CD4-positive, alpha-beta T cell treated with Interleukin-15 for 1 hour (primary cell): Measurements from ENCODE around the gene TESK2.
"Not testable (repeated sequence)": the region's sequence is repeated elsewhere in the genome, so short reads cannot be mapped to it uniquely, and the experiment has no call there.

Experiments used
- DNase-seq: peaks from one replicate; pipeline ENCODE4 v3.0.0-alpha.2; 2020

Gene TESK2

DNA sequence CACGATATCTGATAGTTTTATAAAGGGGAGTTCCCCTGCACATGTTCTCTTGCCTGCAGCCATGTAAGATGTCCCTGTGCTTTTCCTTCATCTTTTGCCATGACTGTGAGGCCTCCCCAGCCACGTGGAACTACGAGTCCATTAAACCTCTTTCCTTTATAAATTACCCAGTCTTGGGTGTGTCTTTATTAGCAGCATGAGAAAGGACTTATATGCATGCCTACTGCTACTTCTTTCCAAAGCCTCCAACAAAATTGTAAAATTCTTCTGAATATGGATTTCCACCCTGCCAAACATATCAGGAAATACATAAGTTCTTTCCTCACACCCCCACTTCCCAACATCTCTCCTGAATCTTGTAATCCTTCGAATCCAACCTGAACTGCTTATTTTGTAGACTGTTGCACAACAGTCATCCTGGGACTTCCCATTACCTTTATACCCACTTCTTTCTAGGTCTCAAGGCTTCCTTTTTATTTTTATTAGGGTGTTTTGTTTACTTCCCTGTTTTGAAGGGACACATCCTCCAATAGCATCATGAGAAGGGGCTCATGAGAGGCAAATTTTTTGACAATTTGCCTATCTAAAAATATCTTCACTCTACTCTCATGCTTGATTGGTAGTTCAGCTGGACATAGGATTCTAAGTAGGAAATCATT lies 83.2 kb downstream of the TESK2 start:
- no peak for DNase-seq

DNA sequence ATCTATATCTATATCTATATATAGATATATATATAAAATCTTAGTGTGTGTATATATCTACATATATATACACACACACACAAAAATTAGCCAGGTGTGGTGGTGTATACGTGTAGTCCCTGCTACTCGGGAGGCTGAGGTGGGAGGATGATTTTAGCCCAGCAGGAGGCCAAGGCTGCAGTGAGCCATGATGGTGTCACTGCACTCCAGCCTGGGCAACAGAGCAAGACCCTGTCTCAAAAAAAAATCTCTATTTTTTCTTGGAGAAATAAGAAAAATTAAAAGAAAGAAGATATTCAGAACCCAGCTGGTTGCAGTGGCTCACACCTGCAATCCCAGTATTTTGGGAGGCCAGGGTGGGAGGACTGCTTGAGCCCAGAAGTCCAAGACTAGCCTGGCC lies 85.3 kb downstream of the TESK2 start:
- DNase-seq: no peak

DNA sequence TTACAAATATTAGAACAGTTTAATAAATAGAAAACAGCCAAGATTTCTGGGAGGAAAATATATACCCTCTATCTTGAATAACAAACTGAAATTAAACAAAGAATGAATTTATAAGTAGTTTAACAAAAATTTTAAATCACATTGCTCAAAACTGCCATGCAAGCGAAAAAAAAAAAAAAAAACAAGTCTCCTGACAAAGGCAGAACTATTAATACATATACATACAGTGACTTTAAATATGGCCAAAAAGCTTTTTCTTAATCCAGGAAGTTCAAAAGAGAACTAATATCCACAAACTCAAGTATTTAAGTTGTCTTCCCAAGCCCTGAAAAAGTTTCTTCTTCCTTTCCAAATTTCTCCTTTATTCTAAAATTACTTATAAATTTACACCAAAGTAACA lies 87.2 kb downstream of the TESK2 start:
- no peak for DNase-seq

DNA sequence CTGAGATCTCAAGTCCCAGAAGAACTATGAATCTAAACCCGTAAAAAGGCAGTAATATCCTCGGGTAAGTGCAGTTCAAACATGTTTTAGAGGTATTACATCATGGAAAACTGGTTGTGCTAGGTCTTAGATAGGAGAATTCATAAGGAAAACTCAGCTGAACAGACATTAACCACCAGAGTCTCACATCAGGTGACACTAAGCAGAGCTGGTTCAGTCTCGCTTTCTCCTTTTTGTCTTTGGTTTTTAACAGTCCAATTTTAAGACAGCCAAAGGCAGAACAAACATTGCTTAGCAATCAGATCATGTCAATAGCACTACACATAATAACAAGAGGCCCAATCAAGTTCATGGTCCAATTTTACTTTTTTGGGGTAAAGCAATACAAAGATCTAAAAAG lies 87.7 kb downstream of the TESK2 start:
- no peak for DNase-seq

DNA sequence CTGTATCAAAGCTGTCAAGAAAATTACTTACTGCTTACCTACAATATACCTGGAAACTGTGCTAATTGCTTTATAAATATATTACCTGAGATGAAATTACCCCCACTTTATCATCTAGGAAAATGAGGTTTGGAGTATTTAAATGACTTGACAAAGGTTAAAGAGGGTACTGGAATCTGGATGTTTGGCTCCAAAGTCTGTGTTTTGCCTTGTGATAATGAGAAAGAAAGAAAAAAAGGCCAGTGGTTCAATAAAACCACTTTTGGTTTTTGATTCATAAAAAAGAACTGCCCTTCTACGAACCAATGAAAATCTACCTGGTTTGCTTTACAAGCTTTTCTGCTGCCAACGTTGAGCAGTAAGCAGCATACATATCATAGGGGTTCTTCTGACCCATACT lies 89.4 kb downstream of the TESK2 start:
- no peak for DNase-seq

DNA sequence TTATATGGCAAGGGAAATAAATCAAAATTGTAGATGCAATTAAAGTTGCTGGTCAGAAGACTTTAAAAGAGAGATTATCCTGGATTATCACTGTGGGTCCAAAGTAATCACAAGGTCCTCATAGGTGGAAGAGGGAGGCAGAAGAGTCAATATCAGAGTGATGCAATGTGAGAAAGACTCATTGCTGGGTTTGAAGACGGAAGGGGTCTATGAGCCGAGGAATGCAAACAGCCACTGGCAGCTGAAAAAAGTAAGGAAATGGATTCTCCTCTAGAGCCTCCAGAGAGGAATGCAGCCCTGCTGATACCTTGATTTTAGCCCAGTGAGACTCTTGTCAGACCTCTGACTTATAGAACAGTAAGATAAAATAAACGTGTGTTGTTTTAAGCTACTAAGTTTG lies 90.9 kb downstream of the TESK2 start:
- no peak for DNase-seq

DNA sequence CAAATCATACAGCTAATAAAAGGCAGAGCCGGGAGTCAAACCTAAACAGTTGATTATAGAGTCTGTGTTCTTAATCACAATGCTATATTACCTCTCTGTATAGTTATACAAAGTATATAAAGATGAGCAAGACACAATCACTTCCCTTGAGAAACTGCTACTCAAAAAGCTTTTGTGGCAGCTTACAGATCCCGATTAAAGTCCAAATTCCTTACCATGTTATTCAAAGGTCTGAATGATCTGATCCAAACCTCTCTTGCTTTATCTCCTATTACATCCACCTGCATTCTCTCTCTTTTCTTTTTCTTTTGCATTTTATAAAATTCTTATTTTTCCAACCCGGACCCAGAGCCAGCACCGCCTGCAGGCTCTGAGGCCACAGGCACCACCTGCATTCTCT lies 93.7 kb downstream of the TESK2 start:
- no peak for DNase-seq

DNA sequence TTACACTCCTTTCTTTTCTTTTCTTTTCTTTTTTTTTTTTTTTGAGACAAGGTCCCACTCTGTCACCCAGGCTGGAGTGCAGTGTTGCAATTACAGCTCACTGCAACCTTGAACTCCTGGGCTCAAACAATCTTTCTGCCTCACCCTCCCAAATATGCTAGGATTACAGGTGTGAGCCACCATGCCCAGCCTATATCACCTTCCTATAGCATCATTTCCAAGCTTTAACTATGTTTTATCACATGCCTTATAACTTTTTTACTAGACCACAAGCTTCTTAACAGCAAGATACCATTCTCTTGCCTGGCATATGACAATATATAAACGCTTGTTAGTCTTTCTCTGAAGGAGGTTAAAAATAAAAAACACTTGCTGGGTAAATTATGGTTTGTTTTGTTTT lies 95.4 kb downstream of the TESK2 start:
- DNase-seq: no peak

DNA sequence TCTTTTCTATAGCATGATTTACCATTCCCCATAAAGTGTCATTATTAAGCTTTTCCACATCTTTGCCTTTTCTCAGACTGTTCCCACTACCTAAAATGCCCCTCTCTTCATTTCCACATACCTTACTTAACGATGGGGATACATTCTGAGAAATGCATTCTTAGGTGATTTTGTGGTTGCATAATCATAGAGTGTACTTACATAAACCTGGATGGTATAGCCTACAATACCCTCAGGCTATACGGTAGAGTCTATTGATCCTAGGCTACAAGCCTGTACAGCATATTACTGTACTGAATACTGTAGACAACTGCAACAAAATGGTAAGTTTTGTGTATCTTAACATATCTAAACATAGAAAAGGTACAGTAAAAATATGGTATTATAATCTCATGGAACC lies 95.9 kb downstream of the TESK2 start:
- DNase-seq: no peak

DNA sequence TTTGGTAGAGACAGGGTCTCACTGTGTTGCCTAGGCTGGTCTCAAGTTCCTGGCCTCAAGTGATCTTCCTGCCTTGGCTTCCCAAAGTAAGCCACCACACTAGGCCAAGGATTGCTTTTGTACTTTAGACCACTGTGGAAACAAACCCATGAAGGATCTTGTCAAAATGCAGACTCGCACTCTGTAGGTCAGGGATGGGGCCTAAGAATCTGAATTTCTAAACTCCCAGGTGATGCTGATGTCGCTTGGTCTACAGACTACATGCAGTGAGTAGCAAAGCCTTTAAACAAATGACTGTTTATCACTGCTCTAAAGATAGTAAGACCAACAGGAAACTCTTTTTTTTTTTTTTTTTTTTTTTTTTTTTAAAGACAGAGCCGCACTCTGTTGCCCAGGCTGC lies 96.6 kb downstream of the TESK2 start:
- DNase-seq: no peak

DNA sequence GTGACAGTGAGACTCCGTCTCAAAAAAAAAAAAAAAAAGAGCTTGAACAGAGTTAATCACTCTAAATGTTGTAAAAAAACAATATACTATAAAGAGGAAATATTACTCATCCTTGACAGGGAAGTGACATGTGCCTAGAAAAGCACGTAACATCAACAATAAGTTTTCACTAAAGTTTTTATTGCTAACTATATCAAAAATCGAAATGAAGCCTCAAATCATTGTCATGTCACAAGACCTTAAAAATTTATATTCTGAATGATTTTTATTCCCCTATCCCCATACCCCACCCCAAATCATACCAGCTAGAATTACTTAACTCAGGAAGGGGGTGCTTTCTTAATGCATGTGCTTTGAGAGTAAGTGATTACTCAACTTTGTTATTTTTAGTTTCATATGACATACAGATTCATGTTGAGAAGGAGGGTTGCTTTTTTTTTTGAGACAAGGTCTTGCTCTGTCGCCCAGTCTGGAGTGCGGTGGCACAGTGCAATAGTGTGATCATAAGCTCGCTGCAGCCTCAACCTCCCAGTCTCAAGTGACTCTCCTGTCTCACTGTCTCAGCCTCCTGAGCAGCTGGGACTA lies 97.2 kb downstream of the TESK2 start:
- DNase-seq: peak; percentile 70

DNA sequence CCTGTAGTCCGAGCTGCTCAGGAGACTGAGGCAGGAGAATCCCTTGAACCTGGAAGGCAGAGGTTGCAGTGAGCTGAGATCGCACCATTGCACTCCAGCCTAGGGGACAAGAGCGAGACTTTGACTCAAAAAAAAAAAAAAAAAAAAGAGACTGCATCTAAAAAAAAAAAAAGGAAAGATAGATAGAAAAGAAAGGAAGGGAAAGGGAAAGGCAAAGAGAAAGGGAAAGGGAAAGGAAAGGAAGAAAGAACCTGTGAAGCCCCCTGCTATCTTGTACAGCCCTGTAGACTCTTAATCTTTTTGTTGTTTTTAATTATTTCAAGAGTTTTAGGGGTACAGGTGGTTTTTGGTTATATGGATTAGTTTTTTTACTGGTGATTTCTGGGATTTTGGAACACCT lies 104.7 kb downstream of the TESK2 start:
- DNase-seq: no peak

DNA sequence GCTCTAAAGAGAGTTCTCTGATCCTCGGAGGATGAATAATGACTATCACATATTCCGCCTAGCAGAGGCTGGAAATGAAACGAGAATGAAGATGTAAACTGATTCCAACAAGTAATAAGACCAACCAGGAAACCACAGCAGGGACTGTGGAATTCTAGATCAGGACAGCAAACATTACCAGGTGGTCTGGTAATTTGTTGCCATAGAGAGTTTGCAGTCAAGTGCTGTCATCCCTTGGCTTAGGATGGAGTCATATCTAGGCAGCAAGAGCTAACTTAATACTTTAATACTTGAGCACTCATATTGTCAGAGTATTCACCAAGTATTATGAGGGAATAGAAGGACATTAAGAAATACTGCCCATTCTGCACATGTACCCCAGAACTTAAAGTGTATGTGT lies 105.7 kb downstream of the TESK2 start:
- no peak for DNase-seq

DNA sequence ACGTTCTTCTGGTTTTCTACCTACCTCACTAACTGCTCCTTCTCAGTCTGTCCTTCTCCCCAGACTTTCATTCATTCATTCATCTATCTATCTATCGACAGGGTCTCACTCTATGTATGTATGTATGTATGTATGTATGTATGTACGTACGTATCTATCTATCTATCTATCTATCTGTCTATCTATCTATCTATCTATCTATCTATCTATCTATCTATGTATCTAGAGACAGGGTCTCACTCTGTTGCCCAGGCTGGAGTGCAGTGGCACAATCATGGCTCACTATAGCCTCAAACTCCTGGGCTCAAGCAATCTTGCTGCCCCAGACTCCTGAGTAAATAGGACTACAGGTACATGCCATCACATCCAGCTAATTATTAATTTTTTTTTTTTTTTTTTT lies 106.8 kb downstream of the TESK2 start:
- DNase-seq: not testable (repeated sequence)

DNA sequence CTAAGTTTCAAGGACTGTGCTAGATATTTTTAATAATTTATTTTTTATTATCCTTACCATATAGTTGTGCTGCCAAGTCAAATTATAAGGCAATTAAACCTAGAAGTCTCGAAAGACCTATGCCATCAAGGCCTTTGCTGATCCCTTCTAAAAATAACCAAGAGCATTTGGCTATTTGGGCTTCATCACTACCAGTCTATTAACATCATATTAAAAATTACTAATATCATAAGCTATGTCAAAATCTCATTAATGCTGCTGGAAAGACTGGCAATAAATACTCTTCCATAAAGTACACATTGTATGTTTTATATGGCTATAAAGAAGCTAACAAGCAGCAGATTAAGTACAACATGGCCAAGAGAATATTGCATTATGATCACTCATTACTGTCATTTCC lies 107.8 kb downstream of the TESK2 start:
- DNase-seq: no peak

DNA sequence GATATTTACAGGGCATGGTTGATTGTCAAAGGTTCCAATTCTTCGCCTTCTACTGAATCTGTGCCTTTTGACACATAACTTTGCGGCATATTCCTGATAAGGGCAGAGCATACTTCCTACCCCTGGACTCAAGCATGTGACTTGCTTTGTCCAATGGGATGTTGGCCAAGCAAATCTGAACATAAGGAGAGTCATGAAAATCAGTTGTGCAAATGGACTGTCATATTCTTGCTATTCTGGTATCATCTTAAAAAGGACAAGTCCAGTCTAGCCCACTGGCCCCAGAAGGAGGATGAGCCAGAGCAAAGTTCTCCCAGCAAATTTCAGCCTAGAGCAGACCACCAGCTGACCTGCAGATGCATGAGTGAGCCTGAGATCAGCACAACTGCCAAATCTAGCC lies 109.7 kb downstream of the TESK2 start:
- no peak for DNase-seq

DNA sequence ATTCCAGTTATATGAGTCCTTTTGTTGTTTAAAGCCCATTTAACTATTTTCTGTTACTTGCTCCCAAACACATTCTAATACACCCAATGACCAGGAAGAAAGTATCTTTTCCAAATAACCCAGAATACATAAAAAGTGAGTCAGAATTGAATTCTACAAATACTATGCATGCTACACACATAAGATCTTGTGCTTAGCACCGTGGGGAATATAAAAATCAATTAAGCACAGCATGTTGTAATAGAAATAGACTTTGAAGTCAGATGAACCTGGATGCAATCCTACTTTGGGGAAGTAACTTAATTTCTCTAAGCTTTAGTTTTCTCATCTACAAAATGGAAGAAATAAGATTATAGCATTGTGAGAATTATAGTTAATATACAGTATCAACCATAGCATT lies 110.2 kb downstream of the TESK2 start:
- no peak for DNase-seq

DNA sequence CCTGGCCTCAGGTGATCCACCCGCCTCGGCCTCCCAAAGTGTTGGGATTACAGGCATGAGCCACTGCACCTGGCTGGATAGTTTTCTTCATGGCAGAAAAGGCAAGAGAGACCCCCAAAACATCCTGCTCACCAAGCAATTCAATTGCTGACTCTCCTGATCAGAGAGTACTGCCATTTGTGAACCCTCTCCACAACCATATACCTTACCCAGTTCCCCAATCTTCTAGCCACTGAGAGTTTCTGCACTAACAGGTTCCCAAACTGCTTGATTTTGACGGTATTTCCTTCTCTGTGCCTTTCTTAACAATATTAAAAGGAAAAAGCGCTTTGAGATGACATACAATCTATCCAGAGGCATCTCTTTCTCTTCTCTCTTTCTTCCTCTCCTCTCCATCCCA lies 110.8 kb downstream of the TESK2 start:
- DNase-seq: no peak

DNA sequence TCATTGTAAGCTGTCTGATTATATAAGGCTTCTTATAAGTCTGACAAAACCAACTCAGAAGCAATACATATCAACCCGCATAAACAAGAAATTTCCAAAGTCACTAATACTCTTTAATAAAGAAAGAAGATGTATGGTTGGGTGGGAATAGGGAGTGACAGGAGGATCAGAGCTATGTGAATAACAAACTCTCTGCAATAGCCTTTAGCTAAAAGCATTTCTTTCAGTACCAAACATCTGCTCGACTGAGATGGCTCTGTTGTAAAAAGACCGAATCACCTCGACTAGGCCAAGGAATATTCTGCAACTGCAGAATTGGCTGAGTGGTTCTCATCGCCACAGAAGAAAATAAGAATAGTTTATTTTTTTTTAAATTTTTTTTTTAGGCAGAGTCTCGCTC lies 111.4 kb downstream of the TESK2 start:
- no peak for DNase-seq

DNA sequence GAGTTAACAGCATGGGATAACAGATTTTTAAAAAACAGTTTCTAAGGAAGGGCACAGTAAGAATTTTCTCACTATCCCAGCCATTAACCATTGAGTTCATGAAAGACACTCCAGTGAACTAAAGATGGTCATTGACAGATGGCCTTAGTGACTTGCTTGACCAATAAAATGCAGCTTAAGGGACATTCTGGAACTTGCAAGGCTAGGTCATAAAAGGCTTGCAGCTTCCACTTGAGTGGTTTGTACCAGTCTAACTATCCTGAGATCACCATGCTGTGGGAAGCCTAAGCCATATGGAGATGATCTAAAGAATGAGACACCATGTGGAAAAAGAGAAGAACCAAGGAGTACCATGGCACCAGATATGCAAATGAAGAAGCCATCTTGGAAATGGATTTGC lies 112.8 kb downstream of the TESK2 start:
- DNase-seq: no peak

DNA sequence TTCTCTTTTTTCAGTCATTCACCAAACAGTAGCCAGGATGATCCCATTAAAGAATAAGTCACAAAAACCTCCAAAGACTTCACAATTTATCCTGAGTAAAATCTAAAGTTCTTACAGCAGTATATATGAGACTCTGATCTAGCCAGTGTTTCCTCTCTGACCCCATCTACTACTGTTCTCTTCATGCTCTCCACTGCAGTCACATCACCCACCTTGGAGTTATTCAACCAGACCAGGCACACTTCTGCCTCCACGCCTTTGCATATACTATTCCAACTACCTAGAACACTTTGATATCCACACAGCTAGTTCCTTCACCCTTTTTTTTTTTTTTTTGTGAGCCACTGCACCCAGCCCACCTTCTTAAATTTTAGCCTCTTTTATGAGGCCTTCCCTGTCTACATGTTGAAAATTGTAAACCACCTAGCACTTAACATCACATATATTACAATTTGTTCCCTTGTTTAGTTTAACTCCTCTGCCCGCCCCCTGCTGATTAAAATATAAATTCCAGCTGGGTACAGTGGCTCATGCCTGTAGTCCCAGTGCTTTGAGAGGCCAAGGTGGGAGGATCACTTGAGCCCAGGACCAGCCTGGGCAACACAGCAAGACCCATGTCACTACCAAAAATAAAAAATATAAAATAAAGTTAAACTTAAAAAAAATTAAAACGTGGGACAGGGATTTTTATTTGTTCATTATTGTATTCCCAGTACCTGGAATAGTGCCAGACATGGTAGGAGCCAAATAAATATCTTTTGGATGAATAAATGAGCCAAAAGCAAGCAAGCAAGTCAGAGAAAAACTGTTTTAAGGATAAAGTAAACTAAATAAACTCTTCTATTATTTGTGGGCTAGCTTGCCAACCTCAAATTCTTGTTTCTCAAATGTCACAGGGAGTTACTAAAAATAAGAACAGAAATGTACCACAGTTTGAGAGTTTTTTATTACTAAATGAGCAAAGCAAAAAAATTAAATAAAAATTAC lies 115.6 kb downstream of the TESK2 start:
- DNase-seq: no peak

DNA sequence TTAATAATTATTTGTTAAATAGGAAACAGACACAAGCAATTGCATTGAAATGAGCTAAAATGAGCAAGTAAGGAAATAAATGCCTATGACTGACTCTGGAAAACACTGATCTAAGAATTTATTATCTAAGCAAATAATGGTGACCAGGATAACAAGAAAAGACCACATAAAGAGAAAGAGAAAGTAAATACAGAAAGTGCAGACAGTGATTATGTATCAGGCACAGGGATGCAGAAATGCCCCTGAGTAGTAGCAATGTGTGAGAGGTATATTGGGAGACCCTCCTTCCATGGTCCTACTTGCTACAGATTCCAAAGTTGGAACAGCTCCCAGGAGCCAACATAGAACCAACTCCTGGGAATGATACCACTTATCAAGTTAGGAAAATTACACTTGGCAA lies 117.4 kb downstream of the TESK2 start:
- no peak for DNase-seq

DNA sequence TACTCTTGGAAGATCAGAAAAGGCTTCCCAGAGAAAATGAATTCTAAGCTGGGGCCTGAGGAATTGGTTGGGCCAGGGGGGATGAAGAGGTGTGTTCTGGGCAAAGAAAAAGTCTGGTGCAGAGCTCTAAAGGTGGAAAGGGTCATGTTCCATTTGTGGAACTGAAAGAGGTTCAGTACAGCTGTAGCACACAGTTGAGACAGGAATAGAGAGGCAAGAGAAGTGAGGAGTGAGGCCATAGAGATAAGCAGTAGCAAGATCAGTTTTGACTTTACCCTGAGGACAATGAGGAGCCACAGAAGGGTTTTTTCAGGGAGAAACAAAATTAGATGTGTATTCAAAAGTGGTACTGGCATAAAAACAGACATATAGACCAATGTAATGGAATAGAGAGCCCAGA lies 120.4 kb downstream of the TESK2 start:
- DNase-seq: no peak

DNA sequence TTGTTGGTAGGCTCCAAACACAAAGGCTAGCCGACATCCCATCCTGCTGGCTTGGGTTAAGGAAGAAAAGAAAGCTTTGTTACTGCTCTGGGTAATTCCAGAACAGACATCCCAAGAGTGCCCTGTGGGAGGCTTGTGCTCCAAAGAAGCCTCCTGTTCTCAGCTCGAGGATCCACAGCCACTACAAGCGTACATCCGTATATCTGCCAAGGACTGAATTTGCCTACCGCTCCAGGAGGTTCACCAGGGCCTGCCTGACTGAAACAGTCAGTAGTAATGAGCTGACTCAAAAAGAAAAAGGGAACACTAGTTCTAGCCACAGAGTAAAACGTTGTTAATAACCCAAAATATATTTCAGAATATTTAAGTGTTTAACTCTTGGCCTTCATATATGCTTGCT lies 125.9 kb downstream of the TESK2 start:
- DNase-seq: no peak
